SK-N-MC (cell line): Measurements from ENCODE around the gene CAPN1.

ENCODE experiments used
- EZH2 ChIP-seq: fragments of 200-600 bp; sonication (generic); IDR thresholded peaks from one replicate; pipeline ENCODE4 v1.6.1; 2017; ENCODE audit warnings: antibody characterized with exemption
- FOXP2 ChIP-seq: optimal IDR thresholded peaks from 2 replicates; pipeline ENCODE3; 2011; ENCODE audit warnings: mild to moderate bottlenecking, moderate library complexity; ENCODE audit not compliant: insufficient read depth; ENCODE audit errors: extremely low read length, control extremely low read depth
- POLR2AphosphoS5 ChIP-seq: IDR thresholded peaks from 2 replicates; pipeline ENCODE4 v1.6.1; 2012; ENCODE audit warnings: mild to moderate bottlenecking, low read depth, low read length, borderline replicate concordance

GRCh38 chr11:65218446-65218845 is 36.7 kb downstream of the CAPN1 start:
- no peak for TF ChIP-seq POLR2AphosphoS5
- TF ChIP-seq EZH2: no peak
- no peak for TF ChIP-seq FOXP2
